ENCODE measurements around the gene RASA2. TPM values are rescaled to one million over a fixed set of nuclear protein-coding genes. Genes with fewer than 3 reads are reported as not detected.

The RASA2 gene
- total and polyA plus RNA-seq, 2 experiments from 2014 or later: 16.6 to 28.6 TPM

GRCh38 chr3:141465221-141465620 is 21.6 kb upstream of the RASA2 start:
- ATAC-seq (no peak), DNase-seq (ENCODE audit: low spot score) (no peak)
- H3K27ac ChIP-seq (ENCODE audit: low read depth): no peak overlapping the region
- H3K4me3 Mint-ChIP-seq: no peak overlapping the region
- no peaks in the 10 kb centered on the region for H3F3A ChIP-seq (replicated peaks; ENCODE audit: low read depth)
- H3K9me3 Mint-ChIP-seq: peaks cover 7% of the 10 kb centered on the region; the same call in 2 of the 3 replicates
- no peaks in the 10 kb centered on the region for H4K20me1 ChIP-seq (replicated peaks; ENCODE audit: insufficient read depth)
- no peaks in the 10 kb centered on the region for H3K27me3 ChIP-seq (ENCODE audit: insufficient read depth)
- peaks cover 2% of the 10 kb centered on the region for H3K27me3 Mint-ChIP-seq (ENCODE audit: insufficient read depth, low read depth, poor library complexity)
- no peaks in the 10 kb centered on the region for H3K36me3 Mint-ChIP-seq (ENCODE audit: low read depth)
- H3K4me2 ChIP-seq: no peak overlapping the region
- H3K4me1 Mint-ChIP-seq: no peaks in the 10 kb centered on the region
- TF ChIP-seq, protein P1, sequence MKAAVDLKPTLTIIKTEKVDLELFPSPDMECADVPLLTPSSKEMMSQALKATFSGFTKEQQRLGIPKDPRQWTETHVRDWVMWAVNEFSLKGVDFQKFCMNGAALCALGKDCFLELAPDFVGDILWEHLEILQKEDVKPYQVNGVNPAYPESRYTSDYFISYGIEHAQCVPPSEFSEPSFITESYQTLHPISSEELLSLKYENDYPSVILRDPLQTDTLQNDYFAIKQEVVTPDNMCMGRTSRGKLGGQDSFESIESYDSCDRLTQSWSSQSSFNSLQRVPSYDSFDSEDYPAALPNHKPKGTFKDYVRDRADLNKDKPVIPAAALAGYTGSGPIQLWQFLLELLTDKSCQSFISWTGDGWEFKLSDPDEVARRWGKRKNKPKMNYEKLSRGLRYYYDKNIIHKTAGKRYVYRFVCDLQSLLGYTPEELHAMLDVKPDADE (IDR thresholded peaks at IDR 0.05): no peak
- TF ChIP-seq ZNF331 (CRISPR knock-in tag; IDR thresholded peaks at IDR 0.05; ENCODE audit: low read depth) (no peak), STAT1 (IDR thresholded peaks at IDR 0.05; ENCODE audit: unreplicated experiment) (no peak), ZNF114 (CRISPR knock-in tag; IDR thresholded peaks at IDR 0.05) (no peak), POLR2AphosphoS5 (IDR thresholded peaks at IDR 0.05; ENCODE audit: low read depth) (no peak)
- TF ChIP-seq, protein P2, sequence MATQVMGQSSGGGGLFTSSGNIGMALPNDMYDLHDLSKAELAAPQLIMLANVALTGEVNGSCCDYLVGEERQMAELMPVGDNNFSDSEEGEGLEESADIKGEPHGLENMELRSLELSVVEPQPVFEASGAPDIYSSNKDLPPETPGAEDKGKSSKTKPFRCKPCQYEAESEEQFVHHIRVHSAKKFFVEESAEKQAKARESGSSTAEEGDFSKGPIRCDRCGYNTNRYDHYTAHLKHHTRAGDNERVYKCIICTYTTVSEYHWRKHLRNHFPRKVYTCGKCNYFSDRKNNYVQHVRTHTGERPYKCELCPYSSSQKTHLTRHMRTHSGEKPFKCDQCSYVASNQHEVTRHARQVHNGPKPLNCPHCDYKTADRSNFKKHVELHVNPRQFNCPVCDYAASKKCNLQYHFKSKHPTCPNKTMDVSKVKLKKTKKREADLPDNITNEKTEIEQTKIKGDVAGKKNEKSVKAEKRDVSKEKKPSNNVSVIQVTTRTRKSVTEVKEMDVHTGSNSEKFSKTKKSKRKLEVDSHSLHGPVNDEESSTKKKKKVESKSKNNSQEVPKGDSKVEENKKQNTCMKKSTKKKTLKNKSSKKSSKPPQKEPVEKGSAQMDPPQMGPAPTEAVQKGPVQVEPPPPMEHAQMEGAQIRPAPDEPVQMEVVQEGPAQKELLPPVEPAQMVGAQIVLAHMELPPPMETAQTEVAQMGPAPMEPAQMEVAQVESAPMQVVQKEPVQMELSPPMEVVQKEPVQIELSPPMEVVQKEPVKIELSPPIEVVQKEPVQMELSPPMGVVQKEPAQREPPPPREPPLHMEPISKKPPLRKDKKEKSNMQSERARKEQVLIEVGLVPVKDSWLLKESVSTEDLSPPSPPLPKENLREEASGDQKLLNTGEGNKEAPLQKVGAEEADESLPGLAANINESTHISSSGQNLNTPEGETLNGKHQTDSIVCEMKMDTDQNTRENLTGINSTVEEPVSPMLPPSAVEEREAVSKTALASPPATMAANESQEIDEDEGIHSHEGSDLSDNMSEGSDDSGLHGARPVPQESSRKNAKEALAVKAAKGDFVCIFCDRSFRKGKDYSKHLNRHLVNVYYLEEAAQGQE (IDR thresholded peaks at IDR 0.05; ENCODE audit: unreplicated experiment): no peak
- no peak overlapping the region for H3K27ac Mint-ChIP-seq
- no peaks in the 10 kb centered on the region for H3K4me1 ChIP-seq (ENCODE audit: insufficient read depth)
- no peaks in the 10 kb centered on the region for H3K36me3 ChIP-seq (ENCODE audit: insufficient read depth)
- H3K9me2 ChIP-seq (ENCODE audit: insufficient read depth): no peaks in the 10 kb centered on the region
- no peak overlapping the region for H3K4me3 ChIP-seq
- H2AFZ ChIP-seq: no peak overlapping the region
- no peaks in the 10 kb centered on the region for H3K79me2 ChIP-seq (replicated peaks; ENCODE audit: insufficient read depth)

DNA sequence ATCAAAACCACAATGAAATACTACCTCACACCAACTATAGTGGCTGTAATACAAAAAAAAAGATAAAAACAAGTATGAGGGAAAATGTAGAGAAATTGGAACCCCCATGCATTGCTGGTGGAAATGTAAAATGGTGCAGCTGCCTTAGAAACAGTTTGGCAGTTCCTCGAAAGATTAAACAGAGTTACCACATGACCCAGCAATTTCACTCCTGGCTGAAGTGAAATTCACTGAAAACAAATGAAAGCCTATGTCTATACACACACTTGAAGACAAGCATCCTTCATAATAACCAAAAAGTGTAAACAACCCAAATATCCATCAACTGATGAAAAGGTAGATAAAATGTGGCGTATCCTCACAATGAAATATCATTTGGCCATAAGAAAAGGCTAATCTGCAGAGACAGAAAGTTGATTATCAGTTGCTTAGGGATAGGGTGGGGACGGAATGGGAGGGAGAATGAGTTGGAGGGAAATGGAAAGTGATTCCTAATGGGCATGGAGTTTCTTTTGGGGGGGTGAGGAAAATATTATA is 20.1 kb upstream of the RASA2 start:
- H3K4me2 ChIP-seq: no peak overlapping the region
- no peak overlapping the region for H3K27ac ChIP-seq (ENCODE audit: low read depth)
- ATAC-seq (no peak), DNase-seq (ENCODE audit: low spot score) (no peak)
- no peaks in the 10 kb centered on the region for H3K36me3 ChIP-seq (ENCODE audit: insufficient read depth)
- H2AFZ ChIP-seq: no peak overlapping the region
- H3K9me3 Mint-ChIP-seq: peaks cover 7% of the 10 kb centered on the region
- peaks cover 2% of the 10 kb centered on the region for H3K27me3 Mint-ChIP-seq (ENCODE audit: insufficient read depth, low read depth, poor library complexity)
- H3K36me3 Mint-ChIP-seq (ENCODE audit: low read depth): no peaks in the 10 kb centered on the region
- H3K4me1 ChIP-seq (ENCODE audit: insufficient read depth): no peaks in the 10 kb centered on the region
- H4K20me1 ChIP-seq (replicated peaks; ENCODE audit: insufficient read depth): no peaks in the 10 kb centered on the region
- H3K4me1 Mint-ChIP-seq: no peaks in the 10 kb centered on the region
- H3K9me2 ChIP-seq (ENCODE audit: insufficient read depth): no peaks in the 10 kb centered on the region
- no peaks in the 10 kb centered on the region for H3K27me3 ChIP-seq (ENCODE audit: insufficient read depth)
- H3K4me3 ChIP-seq: no peak overlapping the region
- H3K27ac Mint-ChIP-seq: no peak overlapping the region
- no peaks in the 10 kb centered on the region for H3K79me2 ChIP-seq (replicated peaks; ENCODE audit: insufficient read depth)
- H3K4me3 Mint-ChIP-seq: no peak overlapping the region
- no peaks in the 10 kb centered on the region for H3F3A ChIP-seq (replicated peaks; ENCODE audit: low read depth)
- no peak for TF ChIP-seq JUNB (IDR thresholded peaks at IDR 0.05; ENCODE audit: unreplicated experiment)
- TF ChIP-seq, protein P1 (IDR thresholded peaks at IDR 0.05): no peak
- no peak for TF ChIP-seq ZNF462 (CRISPR knock-in tag; IDR thresholded peaks at IDR 0.05)

Measured in GM23338 (cell line).